Subcutaneous abdominal adipose tissue (tissue), 5 donors: ENCODE measurements around the gene ATRN.

Source experiments
- H3K27ac ChIP-seq: one replicate; pipeline ENCODE4 v1.7.0; 2013; ENCODE audit warnings: low read depth, mild to moderate bottlenecking, inconsistent platforms, low read length, moderate library complexity
- H3K27me3 ChIP-seq, 5 donors: one replicate each; pipeline ENCODE4 v1.7.0; 2013; ENCODE audit warnings: low read length in 5 of 5, inconsistent platforms in 1 of 5; ENCODE audit not compliant: control insufficient read depth in 5 of 5, insufficient read depth in 4 of 5
- H3K36me3 ChIP-seq, 5 donors: one replicate each; pipeline ENCODE4 v1.7.0; 2013; ENCODE audit warnings: low read length in 5 of 5; ENCODE audit not compliant: control insufficient read depth in 5 of 5, insufficient read depth in 5 of 5
- H3K4me1 ChIP-seq, 5 donors: one replicate each; pipeline ENCODE4 v1.7.0; 2013; ENCODE audit warnings: low read length in 5 of 5, mild to moderate bottlenecking in 3 of 5, moderate library complexity in 1 of 5; ENCODE audit not compliant: control insufficient read depth in 5 of 5, insufficient read depth in 5 of 5
- H3K4me3 ChIP-seq, 5 donors: one replicate each; pipeline ENCODE4 v1.7.0; 2013; ENCODE audit warnings: low read length in 5 of 5, low read depth in 1 of 5
- H3K9ac ChIP-seq, 5 donors: one replicate each; pipeline ENCODE4 v1.7.0; 2013; ENCODE audit warnings: low read length in 5 of 5, mild to moderate bottlenecking in 4 of 5, moderate library complexity in 3 of 5
- H3K9me3 ChIP-seq, 5 donors: one replicate each; pipeline ENCODE4 v1.7.0; 2013; ENCODE audit warnings: low read length in 5 of 5; ENCODE audit not compliant: control insufficient read depth in 5 of 5
- donor health status: healthy.
- donor health status: healthy.
- donor health status: healthy.
- donor health status: healthy.
- donor health status: healthy.

Gene ATRN

GRCh38 chr20:3559231-3559630, 88.4 kb downstream of the ATRN start:
- no peak overlapping the region for H3K4me3 ChIP-seq
- H3K27me3 ChIP-seq, result no peaks in the 10 kb centered on the region
- peaks cover 0 to 10% (median 7%) of the 10 kb centered on the region in 5 donors for H3K36me3 ChIP-seq
- no peak overlapping the region for H3K27ac ChIP-seq
- no peak overlapping the region for H3K9ac ChIP-seq
- H3K4me1 ChIP-seq, result peaks cover 0 to 11% (median 0%) of the 10 kb centered on the region in 5 donors
- H3K9me3 ChIP-seq, result no peaks in the 10 kb centered on the region

- Histone ChIP-seq H3K4me3 (no peak overlapping the region), H3K4me1 (peaks cover 0 to 11% (median 0%) of the 10 kb centered on the region in 5 donors), H3K27me3 (no peaks in the 10 kb centered on the region), H3K9me3 (no peaks in the 10 kb centered on the region), H3K9ac (no peak overlapping the region), H3K27ac (no peak overlapping the region), H3K36me3 (peaks cover 0 to 10% (median 7%) of the 10 kb centered on the region in 5 donors)
These were observed 88.8 kb downstream of the ATRN start for GRCh38 chr20:3559637-3560036.

DNA sequence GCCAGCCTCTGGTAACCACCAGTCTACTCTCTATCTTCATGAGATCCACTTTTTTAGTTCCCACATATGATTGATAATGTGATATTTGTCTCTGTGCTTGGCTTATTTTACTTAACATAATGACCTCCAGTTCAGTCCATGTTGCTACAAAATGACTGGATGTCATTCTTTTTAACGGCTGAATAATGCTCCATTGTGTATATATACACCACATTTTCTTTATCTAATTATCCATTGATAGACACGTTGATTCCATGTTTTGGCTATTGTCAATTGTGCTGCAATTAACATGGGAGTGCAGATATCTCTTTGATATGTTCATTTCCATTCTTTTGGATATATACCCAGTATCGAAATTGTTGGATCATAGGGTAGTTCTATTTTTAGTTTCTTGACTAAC, 89.3 kb downstream of the ATRN start:
- no peak overlapping the region for H3K9ac ChIP-seq
- H3K9me3 ChIP-seq, result no peaks in the 10 kb centered on the region
- H3K27me3 ChIP-seq, result no peaks in the 10 kb centered on the region
- no peak overlapping the region for H3K27ac ChIP-seq
- no peak overlapping the region for H3K4me3 ChIP-seq
- H3K36me3 ChIP-seq, result peaks cover 2 to 12% (median 7%) of the 10 kb centered on the region in 5 donors
- peaks cover 0 to 11% (median 0%) of the 10 kb centered on the region in 5 donors for H3K4me1 ChIP-seq

DNA sequence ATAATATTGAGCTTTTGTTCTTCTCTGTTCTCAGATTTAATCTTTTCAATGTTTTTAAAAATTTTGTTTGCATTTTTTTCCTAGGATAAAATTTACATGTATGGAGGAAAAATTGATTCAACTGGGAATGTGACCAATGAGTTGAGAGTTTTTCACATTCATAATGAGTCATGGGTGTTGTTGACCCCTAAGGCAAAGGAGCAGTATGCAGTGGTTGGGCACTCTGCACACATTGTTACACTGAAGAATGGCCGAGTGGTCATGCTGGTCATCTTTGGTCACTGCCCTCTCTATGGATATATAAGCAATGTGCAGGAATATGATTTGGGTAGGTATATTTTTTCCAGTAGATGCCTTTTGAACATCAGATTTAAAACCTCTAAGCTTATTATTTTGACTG, 89.8 kb downstream of the ATRN start:
- Histone ChIP-seq H3K4me3 (no peak overlapping the region), H3K27me3 (no peaks in the 10 kb centered on the region), H3K36me3 (peaks cover 2 to 15% (median 5%) of the 10 kb centered on the region in 5 donors), H3K4me1 (peaks cover 0 to 11% (median 0%) of the 10 kb centered on the region in 5 donors), H3K9me3 (no peaks in the 10 kb centered on the region), H3K9ac (no peak overlapping the region), H3K27ac (no peak overlapping the region)

- H3K4me1 ChIP-seq, result peaks cover 0 to 5% (median 0%) of the 10 kb centered on the region in 5 donors
- peaks cover 8 to 30% (median 9%) of the 10 kb centered on the region in 5 donors for H3K36me3 ChIP-seq
- no peak overlapping the region for H3K27ac ChIP-seq
- H3K9me3 ChIP-seq, result no peaks in the 10 kb centered on the region
- no peak overlapping the region for H3K4me3 ChIP-seq
- no peaks in the 10 kb centered on the region for H3K27me3 ChIP-seq
- H3K9ac ChIP-seq, result no peak overlapping the region
These were observed 92.3 kb downstream of the ATRN start for GRCh38 chr20:3563133-3563532.

DNA sequence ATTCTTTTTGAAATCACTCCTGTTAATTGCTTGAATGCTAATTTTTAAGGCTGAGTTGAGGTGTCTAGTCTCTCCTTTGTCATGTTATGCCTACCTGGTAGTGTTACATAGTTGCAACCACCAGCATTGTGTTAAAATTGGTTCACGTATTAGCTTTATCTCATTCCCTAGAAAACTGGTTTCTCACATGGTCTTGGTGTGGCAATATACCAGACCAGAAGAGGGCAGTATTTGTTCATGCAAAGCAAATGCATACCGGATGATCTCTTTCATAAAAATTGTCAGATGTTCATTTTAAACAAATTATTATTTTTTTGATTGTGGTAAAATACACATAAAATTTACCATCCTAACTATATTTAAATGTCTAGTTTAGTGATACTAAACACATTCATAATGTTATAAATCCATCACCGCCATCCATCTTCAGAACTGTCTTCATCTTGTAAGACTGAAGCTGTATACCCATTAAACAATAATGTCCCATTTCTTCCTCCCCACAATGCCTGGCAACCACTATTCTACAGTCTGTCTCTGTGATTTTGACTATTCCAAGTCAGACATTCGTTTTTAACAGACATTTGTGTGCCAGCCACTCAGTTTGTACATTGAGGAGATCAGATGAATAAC, 92.8 kb downstream of the ATRN start:
- Histone ChIP-seq H3K9me3 (no peaks in the 10 kb centered on the region), H3K27me3 (no peaks in the 10 kb centered on the region), H3K4me1 (peaks cover 0 to 5% (median 0%) of the 10 kb centered on the region in 5 donors), H3K36me3 (peaks cover 9 to 30% (median 9%) of the 10 kb centered on the region in 5 donors), H3K4me3 (no peak overlapping the region), H3K27ac (no peak overlapping the region), H3K9ac (no peak overlapping the region)

GRCh38 chr20:3565851-3566250, 95.0 kb downstream of the ATRN start:
- H3K9ac ChIP-seq, result no peak overlapping the region
- no peak overlapping the region for H3K27ac ChIP-seq
- no peak overlapping the region for H3K4me3 ChIP-seq
- no peaks in the 10 kb centered on the region for H3K9me3 ChIP-seq
- H3K4me1 ChIP-seq, result peaks cover 0 to 2% (median 0%) of the 10 kb centered on the region in 5 donors
- no peaks in the 10 kb centered on the region for H3K27me3 ChIP-seq
- peaks cover 9 to 27% (median 11%) of the 10 kb centered on the region in 5 donors for H3K36me3 ChIP-seq

DNA sequence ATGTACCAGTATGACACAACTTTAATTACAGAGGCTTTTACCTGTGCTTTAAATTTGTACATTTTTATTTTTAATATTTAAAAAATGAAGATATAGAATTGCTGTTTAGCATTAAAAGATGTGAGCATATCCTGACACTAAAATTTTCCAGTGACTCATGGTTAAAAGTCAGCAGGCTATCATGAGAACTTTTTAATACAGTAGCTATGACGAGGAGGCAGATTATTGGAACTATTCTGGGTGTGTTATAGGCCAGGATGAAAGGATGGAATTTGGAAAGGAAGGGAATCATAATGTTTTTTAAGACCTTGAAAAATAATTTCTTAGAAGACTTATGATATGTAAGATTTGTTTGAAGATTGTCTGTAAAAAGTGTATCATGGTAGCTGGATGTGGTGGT, 101.3 kb downstream of the ATRN start:
- H3K27me3 ChIP-seq, result no peaks in the 10 kb centered on the region
- no peak overlapping the region for H3K27ac ChIP-seq
- no peak overlapping the region for H3K4me3 ChIP-seq
- no peaks in the 10 kb centered on the region for H3K9me3 ChIP-seq
- H3K36me3 ChIP-seq, result peaks cover 13 to 51% (median 28%) of the 10 kb centered on the region in 5 donors
- no peaks in the 10 kb centered on the region for H3K4me1 ChIP-seq
- H3K9ac ChIP-seq, result no peak overlapping the region

- Histone ChIP-seq H3K36me3 (peaks cover 15 to 62% (median 34%) of the 10 kb centered on the region in 5 donors), H3K27me3 (no peaks in the 10 kb centered on the region), H3K4me3 (no peak overlapping the region), H3K27ac (no peak overlapping the region), H3K9me3 (no peaks in the 10 kb centered on the region), H3K9ac (no peak overlapping the region), H3K4me1 (peaks cover 0 to 13% (median 9%) of the 10 kb centered on the region in 5 donors)
These were observed 105.5 kb downstream of the ATRN start for GRCh38 chr20:3576363-3576762.

- H3K9ac ChIP-seq, result no peak overlapping the region
- H3K27me3 ChIP-seq, result no peaks in the 10 kb centered on the region
- H3K4me3 ChIP-seq, result no peak overlapping the region
- no peak overlapping the region for H3K27ac ChIP-seq
- H3K36me3 ChIP-seq, result peaks cover 18 to 64% (median 39%) of the 10 kb centered on the region in 5 donors
- peaks cover 0 to 13% (median 9%) of the 10 kb centered on the region in 5 donors for H3K4me1 ChIP-seq
- no peaks in the 10 kb centered on the region for H3K9me3 ChIP-seq
These were observed 106.5 kb downstream of the ATRN start for GRCh38 chr20:3577366-3577765.
